PFSK-1 (cell line): ENCODE measurements around the gene SLC6A2.

Source experiments
- POLR2AphosphoS5 ChIP-seq: IDR thresholded peaks from 2 replicates; pipeline ENCODE4 v1.6.1; 2012; ENCODE audit warnings: low read depth, mild to moderate bottlenecking, control low read depth, low read length, moderate library complexity
- REST ChIP-seq, 2 experiments: IDR thresholded peaks; 2 replicates each; pipeline versions ENCODE4 v1.6.1 to v1.8.0; 2011 to 2012; ENCODE audit warnings: low read depth in 2 of 2, low read length in 2 of 2, control low read depth in 1 of 2, inconsistent platforms in 1 of 2, mild to moderate bottlenecking in 1 of 2, moderate library complexity in 1 of 2; ENCODE audit not compliant: insufficient read depth in 1 of 2
- SIN3A ChIP-seq: IDR thresholded peaks from 2 replicates; pipeline ENCODE4 v1.6.1; 2012; ENCODE audit warnings: mild to moderate bottlenecking, low read length, moderate library complexity, borderline replicate concordance; ENCODE audit not compliant: insufficient read depth
- TAF1 ChIP-seq: IDR thresholded peaks from 2 replicates; pipeline ENCODE4 v1.6.1; 2012; ENCODE audit warnings: low read length, control low read depth, borderline replicate concordance; ENCODE audit not compliant: insufficient read depth

GRCh38 chr16:55643161-55643970 is 12.4 kb upstream of the SLC6A2 start:
- TF ChIP-seq TAF1: no peak
- TF ChIP-seq POLR2AphosphoS5: no peak
- TF ChIP-seq SIN3A: no peak
- no peak for TF ChIP-seq REST (IDR thresholded peaks at IDR 0.05; ENCODE audit: insufficient read depth in 1 of 2, low read depth in 2 of 2, low read length in 2 of 2)
